NK-92 (cell line): ENCODE measurements around the gene FZD10.

Source experiments
- DNase-seq: peaks from one replicate; lab custom pipeline; 2025; ENCODE audit not compliant: unreplicated experiment; lab: John Stamatoyannopoulos, UW

The FZD10 gene

GRCh38 chr12:130131025-130131424 lies 31.2 kb upstream of the FZD10 start:
- no peak for DNase-seq

- DNase-seq: no peak
These were observed 30.5 kb upstream of the FZD10 start for GRCh38 chr12:130131801-130132200.

GRCh38 chr12:130132831-130133511 lies 29.3 kb upstream of the FZD10 start:
- no peak for DNase-seq

- no peak for DNase-seq
These were observed 28.3 kb upstream of the FZD10 start for GRCh38 chr12:130133851-130134562.

GRCh38 chr12:130134563-130134915 lies 27.7 kb upstream of the FZD10 start:
- DNase-seq: no peak

DNA sequence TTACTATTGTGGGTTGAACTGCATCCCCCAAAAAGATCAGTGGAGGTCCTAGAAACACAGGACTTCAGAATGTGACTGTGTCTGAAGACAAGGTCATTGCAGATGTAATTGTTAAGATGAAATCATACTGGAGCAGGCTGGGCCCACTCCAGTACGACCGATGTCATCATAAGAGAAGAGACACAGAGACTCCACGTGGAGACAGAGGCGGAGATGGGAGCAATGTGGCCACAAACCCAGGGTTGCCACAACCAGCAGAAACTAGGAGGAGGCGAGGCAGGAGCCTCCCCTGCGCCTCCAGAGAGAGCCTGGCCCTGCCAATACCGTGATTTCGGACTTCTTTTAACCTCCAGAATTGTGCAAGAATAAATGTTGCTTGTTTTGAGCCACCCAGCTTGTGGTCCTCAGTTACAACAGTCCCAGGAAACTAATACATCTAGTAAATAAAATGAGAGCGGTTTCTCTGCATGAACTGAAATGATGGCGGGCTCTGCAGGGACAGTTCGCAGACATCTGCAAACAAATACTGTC lies 25.7 kb upstream of the FZD10 start:
- DNase-seq: no peak

GRCh38 chr12:130137040-130138018 lies 24.9 kb upstream of the FZD10 start:
- DNase-seq: no peak

DNA sequence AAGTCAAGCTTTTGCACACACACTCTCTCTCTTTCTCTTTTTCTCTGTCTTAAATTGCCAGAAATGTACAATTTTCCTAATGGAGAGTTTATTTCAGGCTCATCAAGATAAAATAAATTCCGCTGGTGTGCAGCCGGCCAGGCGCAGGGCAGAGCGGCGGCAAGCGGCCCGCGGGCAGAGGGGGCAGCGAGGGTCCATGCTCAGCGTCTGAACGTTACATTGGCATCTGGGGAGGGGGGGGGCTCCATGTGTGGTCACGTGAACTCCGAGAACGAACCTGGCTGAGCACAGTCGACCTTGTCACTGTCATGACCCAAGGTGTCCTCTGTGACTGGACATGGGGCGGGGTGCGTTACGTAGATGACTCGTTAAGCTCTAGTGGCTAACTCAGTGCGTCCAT lies 23.8 kb upstream of the FZD10 start:
- no peak for DNase-seq

GRCh38 chr12:130139567-130140421 lies 22.5 kb upstream of the FZD10 start:
- DNase-seq: no peak

DNA sequence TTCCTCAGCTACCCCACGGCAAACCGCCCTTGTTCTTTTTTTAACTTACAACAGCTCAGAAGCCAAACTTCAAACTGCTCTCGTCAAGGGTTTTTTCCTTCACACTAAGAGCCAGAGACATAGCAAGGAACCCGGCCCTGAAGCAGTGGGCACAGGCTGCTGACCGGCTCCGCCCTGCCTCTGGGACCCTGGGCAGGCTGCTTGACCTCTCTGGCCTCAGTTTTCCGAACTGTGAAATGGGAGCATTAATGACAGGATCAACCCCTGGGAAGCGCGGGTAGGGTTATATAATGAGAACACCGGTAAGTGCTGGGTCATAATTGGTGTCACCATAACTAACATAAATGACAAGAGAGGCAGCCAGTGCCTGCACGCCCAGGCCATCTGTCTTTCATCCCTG lies 21.2 kb upstream of the FZD10 start:
- no peak for DNase-seq

DNA sequence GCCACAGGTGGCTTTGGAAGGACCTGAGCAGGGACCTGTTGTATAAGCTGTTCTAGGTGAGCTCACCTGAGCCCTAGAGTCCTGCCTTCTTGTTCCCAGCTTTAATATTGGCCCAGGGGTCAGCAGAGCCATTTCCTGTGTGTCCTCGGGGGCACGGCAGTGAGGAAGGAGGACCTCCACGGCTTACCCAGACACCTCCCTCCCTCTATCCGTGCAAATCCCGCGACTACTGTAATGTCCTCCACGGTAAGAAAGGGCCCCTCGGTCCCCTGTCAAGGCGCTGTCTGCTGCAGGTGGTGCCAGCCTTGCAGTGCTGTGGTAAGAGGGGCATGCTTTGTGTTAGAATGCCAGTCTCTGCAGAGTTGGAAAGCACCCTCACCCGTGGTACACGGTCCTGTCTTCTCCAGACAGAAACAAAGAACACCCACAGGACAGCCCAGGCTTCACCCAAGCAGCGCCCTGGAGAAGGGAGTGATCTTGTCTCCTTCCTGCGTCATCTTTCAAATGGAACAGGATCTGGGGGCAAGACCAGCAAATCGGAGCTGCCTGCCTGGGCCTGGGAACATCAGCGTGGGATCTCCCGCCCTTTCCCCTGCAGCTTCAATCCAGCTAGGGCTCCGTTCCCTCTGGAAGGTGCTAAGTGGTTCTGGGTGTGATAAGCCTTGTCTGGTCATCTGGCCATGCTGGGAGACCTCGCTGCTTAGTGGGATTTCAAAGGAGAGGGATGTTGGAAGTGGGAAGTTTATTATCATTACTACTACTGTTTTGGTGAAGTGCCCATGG lies 20.2 kb upstream of the FZD10 start:
- no peak for DNase-seq

DNA sequence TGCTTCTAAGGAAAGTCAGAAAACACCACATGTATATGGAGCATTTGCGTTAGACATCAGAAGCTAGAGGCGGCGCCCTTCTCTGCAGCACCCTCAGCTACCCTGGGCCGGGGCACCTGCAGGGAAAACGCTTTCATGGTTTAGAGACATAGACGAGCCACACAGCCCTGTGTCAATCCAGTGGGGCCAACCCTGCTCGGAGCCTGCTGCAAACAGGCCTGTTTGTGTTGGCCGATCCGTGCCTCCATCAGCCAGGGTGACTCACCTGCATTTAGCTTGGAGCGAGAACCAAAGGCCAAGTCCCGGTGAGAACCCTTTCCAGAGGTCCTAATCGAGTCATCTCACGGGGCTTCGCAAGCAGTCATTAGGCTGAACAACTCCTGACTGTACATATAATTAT lies 19.5 kb upstream of the FZD10 start:
- no peak for DNase-seq

DNA sequence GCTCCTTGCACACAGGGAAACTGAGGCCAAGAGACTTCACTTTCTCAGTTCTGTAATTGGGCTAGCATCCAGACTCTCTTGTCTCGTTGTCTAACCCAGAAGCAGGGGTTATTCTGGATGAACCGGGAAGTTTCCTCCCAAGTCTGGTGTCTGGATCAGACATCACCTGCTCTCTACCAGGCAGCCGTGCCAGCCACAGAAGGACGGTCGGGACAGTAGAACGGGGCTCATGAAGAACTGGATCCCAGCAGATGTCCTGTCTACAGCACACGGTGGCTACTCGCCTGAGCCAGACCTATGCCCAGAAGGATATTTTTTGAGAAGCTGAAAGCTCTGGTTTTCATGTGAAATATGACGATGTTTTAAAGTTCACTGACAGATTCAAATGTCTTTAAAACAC lies 19.1 kb upstream of the FZD10 start:
- no peak for DNase-seq

DNA sequence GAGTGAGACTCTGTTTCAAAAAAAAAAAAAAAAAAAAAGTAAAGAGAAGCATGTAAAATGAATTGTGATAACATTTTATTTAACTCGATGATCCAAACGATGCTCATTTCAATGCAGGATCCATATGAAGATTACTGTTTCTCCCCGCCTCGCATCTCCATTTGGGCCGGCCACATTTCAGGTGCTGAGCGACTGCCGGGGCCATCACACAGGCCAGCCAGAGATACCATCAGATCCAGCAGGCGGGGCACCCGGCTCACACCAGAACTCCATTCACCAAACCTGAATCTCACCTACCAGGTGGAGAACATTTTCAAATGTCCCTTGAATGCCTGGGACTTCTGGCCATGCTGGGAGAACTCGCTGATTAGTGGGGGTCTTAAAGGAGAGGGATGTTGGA lies 18.0 kb upstream of the FZD10 start:
- DNase-seq: no peak

GRCh38 chr12:130145731-130146130 lies 16.5 kb upstream of the FZD10 start:
- DNase-seq: no peak

GRCh38 chr12:130146176-130146931 lies 15.9 kb upstream of the FZD10 start:
- DNase-seq: no peak

DNA sequence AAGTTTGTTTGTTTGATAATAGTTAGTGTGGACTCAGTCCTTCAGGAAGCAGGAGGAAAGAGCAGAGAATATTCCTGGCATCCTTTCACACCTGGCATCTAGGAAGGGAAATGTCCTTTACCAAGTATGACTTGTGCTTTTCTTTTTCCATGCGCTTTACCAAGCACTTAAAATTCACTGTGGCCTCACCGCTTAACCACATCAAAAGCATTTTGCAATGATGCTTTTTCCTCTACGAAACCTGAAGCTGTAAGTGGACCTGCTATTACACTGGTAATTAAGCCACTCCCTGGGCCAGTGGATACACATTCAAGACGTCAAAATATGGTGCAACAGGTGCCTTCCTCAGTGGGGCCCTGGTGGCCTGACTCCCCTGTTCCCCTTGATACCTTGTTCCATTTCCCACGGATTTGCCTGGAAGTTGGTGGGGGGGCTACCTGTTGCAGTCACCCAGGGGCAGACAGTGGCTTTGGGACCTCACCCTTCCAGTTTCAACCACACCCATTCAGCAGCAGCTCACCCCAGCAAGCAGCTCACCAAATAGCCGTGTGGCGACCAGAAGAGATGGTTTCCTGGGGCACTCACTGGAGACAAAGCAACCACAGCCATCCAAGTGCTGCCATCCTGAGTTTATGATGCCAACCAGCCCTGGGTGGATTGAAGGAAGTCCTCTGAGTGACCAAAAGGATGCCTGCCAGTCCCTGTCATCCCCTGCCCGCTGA lies 14.2 kb upstream of the FZD10 start:
- no peak for DNase-seq

DNA sequence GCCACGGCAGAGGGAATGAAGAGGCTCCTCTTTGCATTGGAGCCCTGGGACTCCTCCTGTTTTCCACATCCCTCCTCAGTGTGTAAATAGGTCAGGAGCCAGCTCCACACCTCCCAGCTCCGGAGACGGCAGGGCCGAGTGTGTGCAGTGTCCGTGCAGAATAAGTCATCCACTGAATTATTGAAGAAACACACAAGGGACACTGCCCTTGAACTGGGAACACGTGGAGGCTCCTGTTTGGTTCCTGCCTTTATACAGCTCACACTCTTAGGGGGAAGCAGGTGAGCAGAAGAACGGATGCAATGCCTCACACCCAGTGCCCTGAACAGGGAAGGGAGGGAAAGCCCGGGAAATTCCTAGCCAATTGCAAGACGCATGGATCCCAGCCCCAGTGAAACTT lies 10.4 kb upstream of the FZD10 start:
- no peak for DNase-seq
